ENCODE data around the gene ENTPD6.
"Not testable (repeated sequence)": the region's sequence is repeated elsewhere in the genome, so short reads cannot be mapped to it uniquely, and the experiment has no call there.

ENTPD6 gene

GRCh38 chr20:25259358-25259757, 63.8 kb downstream of the ENTPD6 start:
- DNase-seq, result no peak

- no peak for DNase-seq
Observed at GRCh38 chr20:25259788-25260254, 64.3 kb downstream of the ENTPD6 start.

- not testable (repeated sequence) for DNase-seq
Observed at GRCh38 chr20:25260770-25261437, 65.4 kb downstream of the ENTPD6 start.

- DNase-seq, result no peak
Observed at GRCh38 chr20:25269057-25269832, 73.7 kb downstream of the ENTPD6 start.

GRCh38 chr20:25269833-25270170, 74.3 kb downstream of the ENTPD6 start:
- no peak for DNase-seq

- no peak for DNase-seq
Observed at GRCh38 chr20:25270829-25271251, 75.3 kb downstream of the ENTPD6 start.

- DNase-seq, result no peak
Observed at GRCh38 chr20:25271486-25272222, 76.1 kb downstream of the ENTPD6 start.

GRCh38 chr20:25272223-25273000, 76.9 kb downstream of the ENTPD6 start:
- DNase-seq, result no peak

- DNase-seq, result no peak
Observed at GRCh38 chr20:25273046-25273445, 77.5 kb downstream of the ENTPD6 start.

- no peak for DNase-seq
Observed at GRCh38 chr20:25273541-25274358, 78.2 kb downstream of the ENTPD6 start.

GRCh38 chr20:25274481-25274880, 79.0 kb downstream of the ENTPD6 start:
- no peak for DNase-seq

GRCh38 chr20:25274891-25275812, 79.6 kb downstream of the ENTPD6 start:
- no peak for DNase-seq

- no peak for DNase-seq
Observed at GRCh38 chr20:25275813-25276532, 80.5 kb downstream of the ENTPD6 start.
